Uterus (tissue), 2 donors: ENCODE measurements around the gene PDIK1L.

Source experiments
- POLR2A ChIP-seq, 2 donors: fragments of 450-650 bp; IDR thresholded peaks; one replicate each; pipeline ENCODE4 v1.6.1; 2016; ENCODE audit warnings: antibody characterized with exemption in 2 of 2, mild to moderate bottlenecking in 1 of 2, moderate library complexity in 1 of 2
- TF ChIP-seq, protein P1 (sequence below), 4 experiments: fragments of 200-600 bp in 2 of 4; fragments of 450-650 bp in 2 of 4; sonication (generic) in 2 of 4; IDR thresholded peaks; one replicate each; pipeline ENCODE4 v1.5.1; 2016 to 2019; ENCODE audit warnings: antibody characterized with exemption in 4 of 4, mild to moderate bottlenecking in 2 of 4, moderate library complexity in 1 of 4

DNA sequence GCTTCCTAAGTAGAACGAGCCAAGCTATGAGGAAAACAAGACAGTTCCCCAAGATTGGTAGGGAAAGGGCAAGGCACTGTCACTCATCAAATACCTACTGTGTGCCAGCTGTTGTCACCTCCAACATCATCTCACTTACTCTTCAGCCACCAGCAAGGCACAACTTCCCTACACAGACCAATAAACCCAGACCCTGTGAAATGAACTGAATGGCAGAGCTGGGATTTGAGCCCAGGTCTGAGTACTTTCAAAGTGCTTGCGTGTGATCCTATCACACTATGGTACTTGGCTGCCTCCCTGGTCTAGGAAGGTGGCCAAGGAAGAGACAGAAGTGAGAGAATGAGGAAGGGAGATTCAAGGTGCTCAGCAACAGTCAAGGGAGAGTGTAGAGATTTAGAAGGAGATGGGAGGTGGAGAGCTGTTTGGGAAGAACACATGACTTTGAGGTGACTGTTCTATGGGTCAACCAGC, 27.5 kb upstream of the PDIK1L start:
- TF ChIP-seq, protein P1, sequence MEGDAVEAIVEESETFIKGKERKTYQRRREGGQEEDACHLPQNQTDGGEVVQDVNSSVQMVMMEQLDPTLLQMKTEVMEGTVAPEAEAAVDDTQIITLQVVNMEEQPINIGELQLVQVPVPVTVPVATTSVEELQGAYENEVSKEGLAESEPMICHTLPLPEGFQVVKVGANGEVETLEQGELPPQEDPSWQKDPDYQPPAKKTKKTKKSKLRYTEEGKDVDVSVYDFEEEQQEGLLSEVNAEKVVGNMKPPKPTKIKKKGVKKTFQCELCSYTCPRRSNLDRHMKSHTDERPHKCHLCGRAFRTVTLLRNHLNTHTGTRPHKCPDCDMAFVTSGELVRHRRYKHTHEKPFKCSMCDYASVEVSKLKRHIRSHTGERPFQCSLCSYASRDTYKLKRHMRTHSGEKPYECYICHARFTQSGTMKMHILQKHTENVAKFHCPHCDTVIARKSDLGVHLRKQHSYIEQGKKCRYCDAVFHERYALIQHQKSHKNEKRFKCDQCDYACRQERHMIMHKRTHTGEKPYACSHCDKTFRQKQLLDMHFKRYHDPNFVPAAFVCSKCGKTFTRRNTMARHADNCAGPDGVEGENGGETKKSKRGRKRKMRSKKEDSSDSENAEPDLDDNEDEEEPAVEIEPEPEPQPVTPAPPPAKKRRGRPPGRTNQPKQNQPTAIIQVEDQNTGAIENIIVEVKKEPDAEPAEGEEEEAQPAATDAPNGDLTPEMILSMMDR (IDR thresholded peaks at IDR 0.05): no peak
- TF ChIP-seq POLR2A (IDR thresholded peaks at IDR 0.05): no peak
